PC-3 (cell line): ENCODE measurements around the gene TTC32.

Source experiments
- CTCF ChIP-seq: fragments of 300-600 bp; sonication (generic); conservative IDR thresholded peaks from 2 replicates; pipeline ENCODE4 v1.5.1; 2017; ENCODE audit warnings: antibody characterized with exemption, low read depth, mild to moderate bottlenecking, low read length
- EZH2 ChIP-seq: fragments of 300-600 bp; sonication (generic); IDR thresholded peaks from one replicate; pipeline ENCODE4 v1.6.1; 2017; ENCODE audit warnings: antibody characterized with exemption, mild to moderate bottlenecking, low read length; ENCODE audit not compliant: unreplicated experiment
- EZH2phosphoT487 ChIP-seq: fragments of 300-600 bp; sonication (generic); IDR thresholded peaks from 2 replicates; pipeline ENCODE4 v1.6.1; 2018; ENCODE audit warnings: mild to moderate bottlenecking, antibody characterized with exemption, low read length, borderline replicate concordance

DNA sequence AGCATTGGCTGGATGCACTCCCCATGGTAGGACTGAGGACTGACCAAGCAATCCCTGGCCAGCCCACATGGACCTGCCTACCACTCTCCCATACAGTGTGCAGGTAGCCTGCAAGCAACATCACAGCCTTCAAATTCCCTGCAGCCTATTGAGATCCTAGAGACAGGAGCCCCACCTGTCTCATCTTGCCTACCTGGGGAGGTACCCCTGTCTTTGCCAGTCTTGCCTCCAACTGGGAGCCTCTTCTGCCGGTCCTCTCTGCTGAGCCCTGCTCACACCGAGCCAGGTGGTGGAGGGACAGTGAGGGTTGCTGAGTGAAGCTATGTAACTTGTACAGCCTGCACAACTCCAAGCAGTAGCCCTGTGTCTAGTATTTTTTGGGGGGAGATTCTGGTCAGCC lies 29.9 kb downstream of the TTC32 start:
- no peak for TF ChIP-seq CTCF
- no peak for TF ChIP-seq EZH2phosphoT487
- TF ChIP-seq EZH2, result no peak
